ENCODE data around the gene HOXA4.

The HOXA4 gene

GRCh38 chr7:27162561-27163287, 32.2 kb upstream of the HOXA4 start:
- Histone ChIP-seq H3K36me3 (ENCODE audit: control insufficient read depth, insufficient read depth, low read length) (no peaks in the 10 kb centered on the region), H3K27me3 (replicated peaks; ENCODE audit: control insufficient read depth, insufficient read depth, low read length) (peaks cover 2% of the 10 kb centered on the region), H3K4me3 (replicated peaks; ENCODE audit: low read depth, low read length) (no peak overlapping the region)
- DNase-seq (ENCODE audit: extremely low read depth, insufficient read length): no peak
- no peak for TF ChIP-seq CTCF (IDR thresholded peaks at IDR 0.05; ENCODE audit: insufficient read depth, low read length, poor library complexity, severe bottlenecking)

- H3K27me3 ChIP-seq (replicated peaks; ENCODE audit: control insufficient read depth, insufficient read depth, low read length): peaks cover 2% of the 10 kb centered on the region
- TF ChIP-seq CTCF (IDR thresholded peaks at IDR 0.05; ENCODE audit: insufficient read depth, low read length, poor library complexity, severe bottlenecking): no peak
- DNase-seq (ENCODE audit: extremely low read depth, insufficient read length): no peak
These were observed 31.4 kb upstream of the HOXA4 start for GRCh38 chr7:27161721-27162560.

GRCh38 chr7:27161214-27161720, 30.7 kb upstream of the HOXA4 start:
- TF ChIP-seq CTCF (IDR thresholded peaks at IDR 0.05; ENCODE audit: insufficient read depth, low read length, poor library complexity, severe bottlenecking): no peak
- Histone ChIP-seq H3K27me3 (replicated peaks; ENCODE audit: control insufficient read depth, insufficient read depth, low read length) (peaks cover 2% of the 10 kb centered on the region), H3K36me3 (ENCODE audit: control insufficient read depth, insufficient read depth, low read length) (no peaks in the 10 kb centered on the region), H3K4me3 (replicated peaks; ENCODE audit: low read depth, low read length) (peak overlapping the region; percentile 65)
- DNase-seq (ENCODE audit: extremely low read depth, insufficient read length): no peak

More at GRCh38 chr7:27161721-27162560, 31.4 kb upstream of the HOXA4 start:
- H3K36me3 ChIP-seq (ENCODE audit: control insufficient read depth, insufficient read depth, low read length): no peaks in the 10 kb centered on the region
- H3K4me3 ChIP-seq (replicated peaks; ENCODE audit: low read depth, low read length): no peak overlapping the region; the same call in 1 of the 2 replicates

GRCh38 chr7:27160546-27161213, 30.1 kb upstream of the HOXA4 start:
- Histone ChIP-seq H3K36me3 (ENCODE audit: control insufficient read depth, insufficient read depth, low read length) (no peaks in the 10 kb centered on the region), H3K4me3 (replicated peaks; ENCODE audit: low read depth, low read length) (peak overlapping the region; percentile 65), H3K27me3 (replicated peaks; ENCODE audit: control insufficient read depth, insufficient read depth, low read length) (peaks cover 2% of the 10 kb centered on the region)
- peak; percentile 83 for DNase-seq (ENCODE audit: extremely low read depth, insufficient read length)
- peak; percentile 94 for TF ChIP-seq CTCF (IDR thresholded peaks at IDR 0.05; ENCODE audit: insufficient read depth, low read length, poor library complexity, severe bottlenecking)

- TF ChIP-seq CTCF (IDR thresholded peaks at IDR 0.05; ENCODE audit: insufficient read depth, low read length, poor library complexity, severe bottlenecking): no peak
- H3K36me3 ChIP-seq (ENCODE audit: control insufficient read depth, insufficient read depth, low read length): no peaks in the 10 kb centered on the region
- peaks cover 2% of the 10 kb centered on the region for H3K27me3 ChIP-seq (replicated peaks; ENCODE audit: control insufficient read depth, insufficient read depth, low read length)
- no peak for DNase-seq (ENCODE audit: extremely low read depth, insufficient read length)
- peak overlapping the region; percentile 65 for H3K4me3 ChIP-seq (replicated peaks; ENCODE audit: low read depth, low read length)
These were observed 29.6 kb upstream of the HOXA4 start for GRCh38 chr7:27160145-27160545.
